ENCODE data around the gene KRTAP9-3. TPM values are rescaled to one million over a fixed set of nuclear protein-coding genes. Genes with fewer than 3 reads are reported as not detected.
"Not testable (repeated sequence)": the region's sequence is repeated elsewhere in the genome, so short reads cannot be mapped to it uniquely, and the experiment has no call there.

KRTAP9-3 gene
- total and polyA plus RNA-seq, 2 experiments from 2014 or later = not detected

DNA sequence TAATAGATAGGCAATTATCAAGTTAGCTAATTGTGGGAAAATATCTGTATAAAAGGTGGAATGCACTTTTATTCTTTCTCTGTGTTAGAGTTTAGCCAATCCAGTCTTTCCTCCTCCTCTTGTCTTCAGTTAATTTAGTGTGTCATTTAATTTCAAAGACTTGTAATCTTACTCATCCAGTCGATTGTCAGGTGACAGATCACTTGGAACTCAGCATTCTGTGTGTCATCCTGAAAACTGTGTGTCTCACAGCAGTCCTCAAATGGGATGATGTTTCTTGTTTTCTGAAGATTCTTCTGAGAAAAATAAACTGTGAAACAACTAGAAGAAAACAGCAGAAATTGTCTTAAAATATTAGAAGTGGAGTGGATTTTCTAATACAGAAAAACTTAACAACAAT is 47.2 kb upstream of the KRTAP9-3 start (continued):
- TF ChIP-seq CREB1 (CRISPR knock-in tag; IDR thresholded peaks at IDR 0.05; ENCODE audit: low read depth) = no peak
- TF ChIP-seq EZH2phosphoT487 (IDR thresholded peaks at IDR 0.05; ENCODE audit: unreplicated experiment) = no peak
- TF ChIP-seq, protein P1, sequence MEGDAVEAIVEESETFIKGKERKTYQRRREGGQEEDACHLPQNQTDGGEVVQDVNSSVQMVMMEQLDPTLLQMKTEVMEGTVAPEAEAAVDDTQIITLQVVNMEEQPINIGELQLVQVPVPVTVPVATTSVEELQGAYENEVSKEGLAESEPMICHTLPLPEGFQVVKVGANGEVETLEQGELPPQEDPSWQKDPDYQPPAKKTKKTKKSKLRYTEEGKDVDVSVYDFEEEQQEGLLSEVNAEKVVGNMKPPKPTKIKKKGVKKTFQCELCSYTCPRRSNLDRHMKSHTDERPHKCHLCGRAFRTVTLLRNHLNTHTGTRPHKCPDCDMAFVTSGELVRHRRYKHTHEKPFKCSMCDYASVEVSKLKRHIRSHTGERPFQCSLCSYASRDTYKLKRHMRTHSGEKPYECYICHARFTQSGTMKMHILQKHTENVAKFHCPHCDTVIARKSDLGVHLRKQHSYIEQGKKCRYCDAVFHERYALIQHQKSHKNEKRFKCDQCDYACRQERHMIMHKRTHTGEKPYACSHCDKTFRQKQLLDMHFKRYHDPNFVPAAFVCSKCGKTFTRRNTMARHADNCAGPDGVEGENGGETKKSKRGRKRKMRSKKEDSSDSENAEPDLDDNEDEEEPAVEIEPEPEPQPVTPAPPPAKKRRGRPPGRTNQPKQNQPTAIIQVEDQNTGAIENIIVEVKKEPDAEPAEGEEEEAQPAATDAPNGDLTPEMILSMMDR (conservative IDR thresholded peaks at IDR 0.05; ENCODE audit: low read depth in 2 of 2) = no peak
- TF ChIP-seq JUNB (IDR thresholded peaks at IDR 0.05; ENCODE audit: unreplicated experiment) = no peak
- TF ChIP-seq ZNF331 (CRISPR knock-in tag; IDR thresholded peaks at IDR 0.05; ENCODE audit: low read depth) = no peak
- TF ChIP-seq ZNF114 (CRISPR knock-in tag; IDR thresholded peaks at IDR 0.05) = no peak
- TF ChIP-seq ETS1 (IDR thresholded peaks at IDR 0.05) = no peak
- TF ChIP-seq NANOG (IDR thresholded peaks at IDR 0.05; ENCODE audit: borderline replicate concordance) = no peak

DNA sequence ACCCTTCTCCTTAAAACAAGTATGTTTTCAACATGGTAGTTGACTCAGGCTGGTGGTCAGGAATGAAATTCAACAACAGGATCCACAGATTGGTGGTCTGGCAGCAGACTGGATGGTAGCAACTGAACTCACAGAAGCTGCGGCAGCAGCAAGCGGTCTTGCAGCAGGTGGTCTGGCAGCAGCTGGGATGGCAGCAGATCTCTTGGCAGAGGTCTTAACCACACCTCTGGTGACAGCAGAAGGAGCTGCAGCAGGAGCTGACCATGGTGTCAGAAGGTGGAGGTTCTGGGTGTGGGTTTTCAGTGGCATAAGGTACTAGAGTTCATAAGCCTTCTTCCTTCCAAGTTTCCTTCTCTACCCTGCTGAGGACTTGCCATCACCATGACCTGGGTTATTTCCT is 45.4 kb upstream of the KRTAP9-3 start:
- no peaks in the 10 kb centered on the region for H3K36me3 Mint-ChIP-seq (ENCODE audit: low read depth)
- Histone ChIP-seq H3K79me2 (replicated peaks; ENCODE audit: insufficient read depth) (no peaks in the 10 kb centered on the region), H3K27ac (ENCODE audit: low read depth) (no peak overlapping the region), H3K4me3 (no peak overlapping the region), H3K27me3 (ENCODE audit: insufficient read depth) (no peaks in the 10 kb centered on the region), H3K9me2 (ENCODE audit: insufficient read depth) (no peaks in the 10 kb centered on the region), H2AFZ (no peak overlapping the region), H3K4me2 (no peak overlapping the region), H3K4me1 (ENCODE audit: insufficient read depth) (no peaks in the 10 kb centered on the region), H3F3A (replicated peaks; ENCODE audit: low read depth) (no peaks in the 10 kb centered on the region), H4K20me1 (replicated peaks; ENCODE audit: insufficient read depth) (no peaks in the 10 kb centered on the region), H3K36me3 (ENCODE audit: insufficient read depth) (no peaks in the 10 kb centered on the region)
- H3K9me3 Mint-ChIP-seq = no peaks in the 10 kb centered on the region
- no peak overlapping the region for H3K27ac Mint-ChIP-seq
- TF ChIP-seq STAT1 (IDR thresholded peaks at IDR 0.05; ENCODE audit: unreplicated experiment) (no peak), ZNF331 (CRISPR knock-in tag; IDR thresholded peaks at IDR 0.05; ENCODE audit: low read depth) (no peak), REST (IDR thresholded peaks at IDR 0.05; ENCODE audit: unreplicated experiment) (peak; percentile 33), POLR2AphosphoS5 (IDR thresholded peaks at IDR 0.05; ENCODE audit: low read depth) (no peak), CREB1 (CRISPR knock-in tag; IDR thresholded peaks at IDR 0.05; ENCODE audit: low read depth) (no peak)
- H3K27me3 Mint-ChIP-seq (ENCODE audit: insufficient read depth, low read depth, poor library complexity) = no peaks in the 10 kb centered on the region
- H3K4me1 Mint-ChIP-seq = no peaks in the 10 kb centered on the region; the same call in 2 of the 3 replicates
- ATAC-seq (no peak), DNase-seq (ENCODE audit: low spot score) (no peak)
- H3K4me3 Mint-ChIP-seq = no peak overlapping the region

- H3K4me1 ChIP-seq (ENCODE audit: insufficient read depth); H3K4me3 ChIP-seq; H3K36me3 ChIP-seq (ENCODE audit: insufficient read depth); H3F3A ChIP-seq (replicated peaks; ENCODE audit: low read depth); H3K27me3 Mint-ChIP-seq (ENCODE audit: insufficient read depth, low read depth, poor library complexity); H3K27ac ChIP-seq (ENCODE audit: low read depth); H2AFZ ChIP-seq; H3K4me1 Mint-ChIP-seq; H3K4me2 ChIP-seq; ATAC-seq; H3K27ac Mint-ChIP-seq; H3K79me2 ChIP-seq (replicated peaks; ENCODE audit: insufficient read depth); H4K20me1 ChIP-seq (replicated peaks; ENCODE audit: insufficient read depth); H3K9me3 Mint-ChIP-seq; H3K27me3 ChIP-seq (ENCODE audit: insufficient read depth); H3K4me3 Mint-ChIP-seq; H3K36me3 Mint-ChIP-seq (ENCODE audit: low read depth); DNase-seq (ENCODE audit: low spot score); H3K9me2 ChIP-seq (ENCODE audit: insufficient read depth): not testable (repeated sequence)
Observed at GRCh38 chr17:41189837-41190318, 42.4 kb upstream of the KRTAP9-3 start, which contains the start of gene KRTAP9-1. Gene KRTAP9-1 (plus strand): TSS chr17:41189887. CDS start chr17:41189887, 0 bp downstream.
